Measurements from ENCODE around the gene FGA. TPM values are rescaled to one million over a fixed set of nuclear protein-coding genes. Genes with fewer than 3 reads are reported as not detected.

The FGA gene
- polyA plus RNA-seq (not detected in 3 replicates), polyA minus RNA-seq (not detected in 3 replicates)
- 0.30 TPM for polyA plus RNA-seq (2011; ENCODE audit: low read depth)
- not detected in 2 replicates for polyA plus RNA-seq (2011; cell fraction: cytosol; rRNA removed)
- polyA plus RNA-seq (2011; cell fraction: nucleus; rRNA removed): not detected in 2 replicates
- polyA plus RNA-seq (2012; ENCODE audit: low replicate concordance): not detected in 2 replicates
- polyA minus RNA-seq (2011; cell fraction: cytosol; rRNA and poly(A)+ RNA removed): not detected
- not detected in 2 replicates for polyA minus RNA-seq (2011; cell fraction: nucleus; rRNA and poly(A)+ RNA removed)

GRCh38 chr4:154590329-154591006 lies at the start of gene FGA:
Gene FGA (minus strand): TSS chr4:154590742. CDS start chr4:154590687, 55 bp downstream.
- no peak within 1 kb of the TSS for H2AFZ ChIP-seq (ENCODE audit: control insufficient read depth, low read length)
- no peaks in the 10 kb centered on the region for H3K9me3 ChIP-seq (ENCODE audit: control insufficient read depth, low read depth, low read length)
- H3K27ac ChIP-seq (ENCODE audit: control insufficient read depth, insufficient read depth, low read length): no peak within 1 kb of the TSS
- H3K36me3 ChIP-seq (ENCODE audit: control insufficient read depth in 2 of 2, extremely low read depth in 1 of 2, insufficient read depth in 2 of 2, low read length in 2 of 2): no peaks in the 10 kb centered on the region
- no peak within 1 kb of the TSS for H3K4me2 ChIP-seq (ENCODE audit: control insufficient read depth, extremely low read depth, insufficient read depth, low read depth, low read length)
- H3K9me1 ChIP-seq (ENCODE audit: control insufficient read depth, extremely low read depth, insufficient read depth, low read length): no peaks in the 10 kb centered on the region
- no peak for DNase-seq (ENCODE audit: low read depth, low spot score)
- dilution Hi-C loops (cut with MboI; ENCODE audit: extremely low pct_ligation_motif_present, low sequenced_read_pairs): no loop called here
- no peak within 1 kb of the TSS for H3K9ac ChIP-seq (ENCODE audit: control insufficient read depth, extremely low read depth, insufficient read depth, low read length)
- no peaks in the 10 kb centered on the region for H3K4me1 ChIP-seq (ENCODE audit: control insufficient read depth, extremely low read depth, insufficient read depth, low read length)
- FAIRE-seq: no peak
- no peaks in the 10 kb centered on the region for H4K20me1 ChIP-seq (ENCODE audit: control insufficient read depth, extremely low read depth, insufficient read depth, low read length)
- peaks cover 3% of the 10 kb centered on the region for H3K27me3 ChIP-seq (ENCODE audit: control insufficient read depth, extremely low read depth, insufficient read depth, low read length)
- no peaks in the 10 kb centered on the region for H3K79me2 ChIP-seq (ENCODE audit: control insufficient read depth, insufficient read depth, low read length)
- H3K4me3 ChIP-seq (ENCODE audit: control insufficient read depth in 2 of 3, extremely low read depth in 1 of 3, insufficient read depth in 2 of 3, low read depth in 1 of 3, low read length in 3 of 3): no peak within 1 kb of the TSS
- TF ChIP-seq CTCF (optimal IDR thresholded peaks at IDR 0.05 in 1 of 3, IDR thresholded peaks at IDR 0.05 in 1 of 3, conservative IDR thresholded peaks at IDR 0.05 in 1 of 3; ENCODE audit: extremely low read depth in 1 of 3, insufficient read depth in 2 of 3, low read length in 3 of 3) (no peak), EZH2 (IDR thresholded peaks at IDR 0.05; ENCODE audit: low read length) (no peak)

GRCh38 chr4:154634058-154634457 lies 43.5 kb upstream of the FGA start:
- Histone ChIP-seq H3K4me1 (ENCODE audit: control insufficient read depth, extremely low read depth, insufficient read depth, low read length) (peaks cover 5% of the 10 kb centered on the region), H3K27ac (ENCODE audit: control insufficient read depth, insufficient read depth, low read length) (no peak overlapping the region), H3K4me2 (ENCODE audit: control insufficient read depth, extremely low read depth, insufficient read depth, low read depth, low read length) (no peak overlapping the region), H3K4me3 (ENCODE audit: control insufficient read depth in 2 of 3, extremely low read depth in 1 of 3, insufficient read depth in 2 of 3, low read depth in 1 of 3, low read length in 3 of 3) (no peak overlapping the region), H3K9ac (ENCODE audit: control insufficient read depth, extremely low read depth, insufficient read depth, low read length) (no peak overlapping the region), H2AFZ (ENCODE audit: control insufficient read depth, low read length) (no peak overlapping the region), H3K36me3 (ENCODE audit: control insufficient read depth in 2 of 2, extremely low read depth in 1 of 2, insufficient read depth in 2 of 2, low read length in 2 of 2) (no peaks in the 10 kb centered on the region), H3K9me3 (ENCODE audit: control insufficient read depth, low read depth, low read length) (no peaks in the 10 kb centered on the region), H4K20me1 (ENCODE audit: control insufficient read depth, extremely low read depth, insufficient read depth, low read length) (no peaks in the 10 kb centered on the region), H3K79me2 (ENCODE audit: control insufficient read depth, insufficient read depth, low read length) (no peaks in the 10 kb centered on the region), H3K9me1 (ENCODE audit: control insufficient read depth, extremely low read depth, insufficient read depth, low read length) (no peaks in the 10 kb centered on the region), H3K27me3 (ENCODE audit: control insufficient read depth, extremely low read depth, insufficient read depth, low read length) (no peaks in the 10 kb centered on the region)
- FAIRE-seq (no peak), DNase-seq (ENCODE audit: low read depth, low spot score) (no peak)
- dilution Hi-C loops (cut with MboI; ENCODE audit: extremely low pct_ligation_motif_present, low sequenced_read_pairs): no loop called here
- no peak for TF ChIP-seq EZH2 (IDR thresholded peaks at IDR 0.05; ENCODE audit: low read length)
- no peak for TF ChIP-seq CTCF (optimal IDR thresholded peaks at IDR 0.05 in 1 of 3, IDR thresholded peaks at IDR 0.05 in 1 of 3, conservative IDR thresholded peaks at IDR 0.05 in 1 of 3; ENCODE audit: extremely low read depth in 1 of 3, insufficient read depth in 2 of 3, low read length in 3 of 3)

Measured in keratinocyte (primary cell).